HL-60 (cell line): Measurements from ENCODE around the gene NUFIP2.

Experiments used
- TF ChIP-seq, protein P1 (sequence below): IDR thresholded peaks from one replicate; pipeline ENCODE4 v1.5.1; 2011; ENCODE audit warnings: low read length, control low read depth, inconsistent platforms; ENCODE audit not compliant: insufficient read depth
- TF ChIP-seq, protein P2 (sequence below): IDR thresholded peaks from 2 replicates; pipeline ENCODE4 v1.6.1; 2012; ENCODE audit warnings: low read depth; ENCODE audit not compliant: insufficient replicate concordance

- TF ChIP-seq, protein P1, sequence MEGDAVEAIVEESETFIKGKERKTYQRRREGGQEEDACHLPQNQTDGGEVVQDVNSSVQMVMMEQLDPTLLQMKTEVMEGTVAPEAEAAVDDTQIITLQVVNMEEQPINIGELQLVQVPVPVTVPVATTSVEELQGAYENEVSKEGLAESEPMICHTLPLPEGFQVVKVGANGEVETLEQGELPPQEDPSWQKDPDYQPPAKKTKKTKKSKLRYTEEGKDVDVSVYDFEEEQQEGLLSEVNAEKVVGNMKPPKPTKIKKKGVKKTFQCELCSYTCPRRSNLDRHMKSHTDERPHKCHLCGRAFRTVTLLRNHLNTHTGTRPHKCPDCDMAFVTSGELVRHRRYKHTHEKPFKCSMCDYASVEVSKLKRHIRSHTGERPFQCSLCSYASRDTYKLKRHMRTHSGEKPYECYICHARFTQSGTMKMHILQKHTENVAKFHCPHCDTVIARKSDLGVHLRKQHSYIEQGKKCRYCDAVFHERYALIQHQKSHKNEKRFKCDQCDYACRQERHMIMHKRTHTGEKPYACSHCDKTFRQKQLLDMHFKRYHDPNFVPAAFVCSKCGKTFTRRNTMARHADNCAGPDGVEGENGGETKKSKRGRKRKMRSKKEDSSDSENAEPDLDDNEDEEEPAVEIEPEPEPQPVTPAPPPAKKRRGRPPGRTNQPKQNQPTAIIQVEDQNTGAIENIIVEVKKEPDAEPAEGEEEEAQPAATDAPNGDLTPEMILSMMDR, result no peak
- TF ChIP-seq, protein P2, sequence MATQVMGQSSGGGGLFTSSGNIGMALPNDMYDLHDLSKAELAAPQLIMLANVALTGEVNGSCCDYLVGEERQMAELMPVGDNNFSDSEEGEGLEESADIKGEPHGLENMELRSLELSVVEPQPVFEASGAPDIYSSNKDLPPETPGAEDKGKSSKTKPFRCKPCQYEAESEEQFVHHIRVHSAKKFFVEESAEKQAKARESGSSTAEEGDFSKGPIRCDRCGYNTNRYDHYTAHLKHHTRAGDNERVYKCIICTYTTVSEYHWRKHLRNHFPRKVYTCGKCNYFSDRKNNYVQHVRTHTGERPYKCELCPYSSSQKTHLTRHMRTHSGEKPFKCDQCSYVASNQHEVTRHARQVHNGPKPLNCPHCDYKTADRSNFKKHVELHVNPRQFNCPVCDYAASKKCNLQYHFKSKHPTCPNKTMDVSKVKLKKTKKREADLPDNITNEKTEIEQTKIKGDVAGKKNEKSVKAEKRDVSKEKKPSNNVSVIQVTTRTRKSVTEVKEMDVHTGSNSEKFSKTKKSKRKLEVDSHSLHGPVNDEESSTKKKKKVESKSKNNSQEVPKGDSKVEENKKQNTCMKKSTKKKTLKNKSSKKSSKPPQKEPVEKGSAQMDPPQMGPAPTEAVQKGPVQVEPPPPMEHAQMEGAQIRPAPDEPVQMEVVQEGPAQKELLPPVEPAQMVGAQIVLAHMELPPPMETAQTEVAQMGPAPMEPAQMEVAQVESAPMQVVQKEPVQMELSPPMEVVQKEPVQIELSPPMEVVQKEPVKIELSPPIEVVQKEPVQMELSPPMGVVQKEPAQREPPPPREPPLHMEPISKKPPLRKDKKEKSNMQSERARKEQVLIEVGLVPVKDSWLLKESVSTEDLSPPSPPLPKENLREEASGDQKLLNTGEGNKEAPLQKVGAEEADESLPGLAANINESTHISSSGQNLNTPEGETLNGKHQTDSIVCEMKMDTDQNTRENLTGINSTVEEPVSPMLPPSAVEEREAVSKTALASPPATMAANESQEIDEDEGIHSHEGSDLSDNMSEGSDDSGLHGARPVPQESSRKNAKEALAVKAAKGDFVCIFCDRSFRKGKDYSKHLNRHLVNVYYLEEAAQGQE, result no peak
Measured at GRCh38 chr17:29283496-29283895, 10.5 kb downstream of the NUFIP2 start.
